SKM-1 (cell line): ENCODE measurements around the gene CIDEB.
"Not testable (repeated sequence)": the region's sequence is repeated elsewhere in the genome, so short reads cannot be mapped to it uniquely, and the experiment has no call there.

Experiments
- DNase-seq: peaks from one replicate; lab custom pipeline; 2025; ENCODE audit not compliant: unreplicated experiment; lab: John Stamatoyannopoulos, UW

Gene CIDEB

DNA sequence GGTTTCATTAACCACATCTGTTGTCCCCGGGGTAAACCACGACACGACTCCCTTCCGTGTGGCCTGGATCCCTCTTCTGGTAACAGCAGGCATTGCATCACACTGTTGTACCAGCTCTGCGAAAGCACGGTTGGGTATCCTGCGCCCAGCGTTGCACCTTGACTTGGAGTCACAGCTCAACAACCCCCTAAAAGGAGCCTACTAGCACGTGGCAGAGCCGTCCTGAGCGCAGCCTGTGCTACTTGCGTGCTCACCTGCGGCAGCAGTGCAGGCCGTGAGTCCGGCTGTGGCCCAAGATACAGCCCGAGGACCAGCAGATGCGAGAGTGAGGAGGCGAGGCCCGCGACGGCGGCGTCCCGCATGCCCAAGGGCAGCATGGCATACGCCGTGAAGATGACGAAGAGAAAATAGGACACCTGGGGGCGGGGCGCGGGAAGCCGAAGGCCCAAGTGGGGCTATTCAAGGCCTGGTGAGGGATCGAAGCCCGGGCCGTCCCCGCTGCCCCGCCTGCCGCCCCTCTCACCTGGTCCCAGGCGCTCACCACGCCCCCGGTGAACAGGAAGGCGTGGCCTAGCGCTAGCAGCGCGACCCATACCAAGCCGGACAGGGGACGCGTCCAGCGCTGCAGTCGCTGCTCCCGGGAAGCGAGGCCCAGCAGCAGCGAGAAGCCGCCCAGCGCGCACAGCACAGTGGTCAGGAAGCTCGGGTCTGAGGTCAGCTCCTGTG lies 24.7 kb upstream of the CIDEB start:
- DNase-seq, result no peak

- no peak for DNase-seq
Measured at GRCh38 chr14:24331731-24332267, 24.0 kb upstream of the CIDEB start.

GRCh38 chr14:24330973-24331674 lies 23.3 kb upstream of the CIDEB start:
- no peak for DNase-seq

DNA sequence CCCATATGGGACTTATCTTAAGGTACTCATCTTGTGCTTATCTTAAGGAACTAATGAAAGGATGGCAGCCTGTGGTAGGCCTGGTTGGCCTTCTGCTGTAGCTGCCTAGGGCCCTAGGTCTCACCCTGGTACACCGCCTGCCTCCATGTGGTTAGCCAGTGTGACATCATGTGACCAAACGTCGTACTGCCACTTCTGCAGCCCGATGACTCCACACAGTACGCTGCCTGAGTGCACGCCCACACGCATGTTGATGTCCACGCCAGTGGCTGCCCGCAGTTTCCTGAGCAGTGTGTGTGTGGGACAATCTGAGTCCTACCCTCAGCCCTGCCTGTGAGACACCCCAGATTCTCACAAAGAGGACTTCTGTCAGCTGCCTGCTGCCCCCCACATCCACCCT lies 22.0 kb upstream of the CIDEB start:
- no peak for DNase-seq

GRCh38 chr14:24329073-24329663 lies 21.4 kb upstream of the CIDEB start:
- no peak for DNase-seq

DNA sequence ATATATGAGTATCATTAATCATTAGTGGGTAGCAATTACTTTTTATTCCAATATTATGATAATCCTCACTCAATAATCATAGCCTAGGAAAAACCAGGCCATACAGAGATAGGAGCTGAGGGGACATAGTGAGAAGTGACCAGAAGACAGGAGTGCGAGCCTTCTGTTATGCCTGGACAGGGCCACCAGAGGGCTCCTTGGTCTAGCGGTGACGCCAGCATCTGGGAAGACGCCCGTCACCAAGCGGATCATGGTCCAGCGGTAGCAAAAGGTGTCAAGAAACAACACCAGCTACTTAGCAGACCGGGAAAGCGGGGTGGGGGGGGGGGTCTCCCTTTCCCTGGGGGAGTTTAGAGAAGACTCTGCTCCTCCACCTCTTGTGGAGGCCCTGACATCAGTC lies 20.1 kb upstream of the CIDEB start:
- not testable (repeated sequence) for DNase-seq

- peak; percentile 35 for DNase-seq
Measured at GRCh38 chr14:24327303-24327702, 19.5 kb upstream of the CIDEB start.

GRCh38 chr14:24325963-24326362 lies 18.2 kb upstream of the CIDEB start:
- DNase-seq, result no peak

DNA sequence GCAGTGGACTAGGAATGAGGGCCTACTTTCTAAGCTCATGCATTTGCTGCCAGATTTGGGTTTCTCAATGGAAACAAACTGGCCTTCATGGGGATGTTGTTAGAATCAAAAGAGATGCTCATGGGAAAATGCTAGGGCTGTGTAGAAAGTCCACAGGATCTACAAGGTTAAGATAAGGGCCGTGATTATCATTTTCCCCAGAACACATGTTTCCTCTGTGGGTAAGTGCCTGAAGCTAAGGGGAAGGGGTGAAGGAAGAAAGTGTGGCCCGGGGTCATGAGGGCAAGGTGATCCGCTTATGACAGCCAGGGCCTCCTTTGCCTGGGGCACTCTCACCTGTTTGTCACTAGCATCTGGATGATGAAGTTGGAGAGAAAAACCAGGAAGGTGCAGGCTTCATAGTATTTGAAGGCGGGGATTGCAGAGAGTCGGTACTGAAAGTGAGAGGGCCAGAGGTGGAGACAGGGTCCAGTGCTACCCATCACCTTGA lies 17.3 kb upstream of the CIDEB start:
- DNase-seq, result no peak

DNA sequence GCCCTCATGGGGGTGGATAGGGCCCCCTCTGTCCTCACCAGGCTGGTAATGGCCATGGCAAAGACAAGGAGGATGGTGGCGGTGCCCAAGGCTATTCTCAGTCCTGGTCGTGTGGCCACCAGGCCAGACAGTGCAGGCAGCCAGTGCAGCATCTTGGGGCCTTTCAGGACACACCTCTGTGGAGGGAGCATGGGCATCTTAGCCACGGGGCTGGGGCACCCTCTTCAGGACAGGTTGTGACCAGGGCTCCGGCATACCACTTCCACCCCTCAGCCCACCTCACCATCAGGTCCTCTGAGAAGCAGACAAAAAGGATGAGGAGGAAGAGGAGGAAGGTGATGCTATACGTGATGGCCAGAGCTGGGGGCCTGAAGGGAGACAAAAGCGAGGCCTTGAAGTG lies 16.2 kb upstream of the CIDEB start:
- no peak for DNase-seq

DNA sequence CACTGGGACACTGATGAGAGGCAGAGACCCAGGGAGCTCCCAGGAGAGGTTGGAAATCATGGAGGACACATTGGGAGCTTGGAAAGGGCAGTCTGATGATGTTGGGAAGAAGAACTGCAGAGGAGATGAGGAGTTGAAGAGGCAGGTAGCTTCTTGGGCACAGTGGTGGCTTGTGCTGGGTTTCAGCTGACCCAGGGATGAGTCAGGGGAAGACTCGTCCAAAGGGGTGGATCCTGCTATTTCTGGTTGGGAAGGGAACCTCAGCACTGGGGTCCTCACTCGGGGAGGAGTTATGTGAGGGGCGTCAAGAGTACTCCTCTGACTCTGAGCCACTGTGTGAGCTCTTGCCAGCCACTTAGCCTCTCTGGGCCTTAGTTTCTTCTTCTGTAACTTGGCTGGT lies 15.6 kb upstream of the CIDEB start:
- no peak for DNase-seq

GRCh38 chr14:24322672-24323071 lies 14.9 kb upstream of the CIDEB start:
- no peak for DNase-seq

- no peak for DNase-seq
Measured at GRCh38 chr14:24321212-24321975, 13.6 kb upstream of the CIDEB start.

DNA sequence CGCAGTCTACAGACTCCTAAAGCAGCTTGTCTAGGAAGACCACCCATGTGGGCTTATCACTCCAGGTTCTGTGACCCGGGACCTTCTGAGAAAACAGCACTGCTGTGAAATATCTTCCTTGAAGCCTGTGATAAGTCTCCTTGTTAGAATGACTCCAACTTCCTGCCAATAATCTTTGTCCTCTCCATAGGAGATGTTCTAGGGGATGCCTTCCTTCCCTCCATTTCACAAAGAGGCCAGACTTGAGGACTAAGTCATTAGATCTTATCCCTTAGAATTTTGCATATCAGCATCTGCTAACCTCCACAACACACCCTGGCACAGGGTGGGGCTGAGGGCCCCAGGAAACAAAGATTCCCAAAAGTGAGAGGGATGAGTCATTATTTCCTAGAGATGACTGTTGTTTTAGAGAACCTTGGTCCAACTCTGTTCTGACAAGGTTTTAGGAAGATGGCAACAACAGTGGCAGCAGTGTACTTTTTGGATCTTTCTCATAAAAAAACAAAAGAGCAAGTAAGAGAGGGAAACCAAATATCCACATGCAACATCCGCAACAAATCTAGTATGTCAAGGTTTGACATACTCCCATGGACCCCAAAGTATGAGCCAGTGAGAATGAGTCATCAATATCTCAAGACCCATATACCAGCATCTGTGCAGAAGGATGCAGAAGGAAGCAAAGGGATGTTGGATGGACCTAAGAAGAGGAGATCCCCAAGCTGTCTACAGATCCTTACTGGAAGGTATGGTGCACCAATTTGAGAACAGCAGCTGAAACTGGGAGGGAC lies 9.6 kb upstream of the CIDEB start:
- no peak for DNase-seq

GRCh38 chr14:24316597-24316950 lies 8.8 kb upstream of the CIDEB start:
- no peak for DNase-seq

DNA sequence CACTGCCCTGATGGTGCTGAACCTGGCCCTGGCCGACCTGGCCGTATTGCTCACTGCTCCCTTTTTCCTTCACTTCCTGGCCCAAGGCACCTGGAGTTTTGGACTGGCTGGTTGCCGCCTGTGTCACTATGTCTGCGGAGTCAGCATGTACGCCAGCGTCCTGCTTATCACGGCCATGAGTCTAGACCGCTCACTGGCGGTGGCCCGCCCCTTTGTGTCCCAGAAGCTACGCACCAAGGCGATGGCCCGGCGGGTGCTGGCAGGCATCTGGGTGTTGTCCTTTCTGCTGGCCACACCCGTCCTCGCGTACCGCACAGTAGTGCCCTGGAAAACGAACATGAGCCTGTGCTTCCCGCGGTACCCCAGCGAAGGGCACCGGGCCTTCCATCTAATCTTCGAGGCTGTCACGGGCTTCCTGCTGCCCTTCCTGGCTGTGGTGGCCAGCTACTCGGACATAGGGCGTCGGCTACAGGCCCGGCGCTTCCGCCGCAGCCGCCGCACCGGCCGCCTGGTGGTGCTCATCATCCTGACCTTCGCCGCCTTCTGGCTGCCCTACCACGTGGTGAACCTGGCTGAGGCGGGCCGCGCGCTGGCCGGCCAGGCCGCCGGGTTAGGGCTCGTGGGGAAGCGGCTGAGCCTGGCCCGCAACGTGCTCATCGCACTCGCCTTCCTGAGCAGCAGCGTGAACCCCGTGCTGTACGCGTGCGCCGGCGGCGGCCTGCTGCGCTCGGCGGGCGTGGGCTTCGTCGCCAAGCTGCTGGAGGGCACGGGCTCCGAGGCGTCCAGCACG lies 8.2 kb upstream of the CIDEB start:
- no peak for DNase-seq

GRCh38 chr14:24315243-24315806 lies 7.5 kb upstream of the CIDEB start:
- no peak for DNase-seq

DNA sequence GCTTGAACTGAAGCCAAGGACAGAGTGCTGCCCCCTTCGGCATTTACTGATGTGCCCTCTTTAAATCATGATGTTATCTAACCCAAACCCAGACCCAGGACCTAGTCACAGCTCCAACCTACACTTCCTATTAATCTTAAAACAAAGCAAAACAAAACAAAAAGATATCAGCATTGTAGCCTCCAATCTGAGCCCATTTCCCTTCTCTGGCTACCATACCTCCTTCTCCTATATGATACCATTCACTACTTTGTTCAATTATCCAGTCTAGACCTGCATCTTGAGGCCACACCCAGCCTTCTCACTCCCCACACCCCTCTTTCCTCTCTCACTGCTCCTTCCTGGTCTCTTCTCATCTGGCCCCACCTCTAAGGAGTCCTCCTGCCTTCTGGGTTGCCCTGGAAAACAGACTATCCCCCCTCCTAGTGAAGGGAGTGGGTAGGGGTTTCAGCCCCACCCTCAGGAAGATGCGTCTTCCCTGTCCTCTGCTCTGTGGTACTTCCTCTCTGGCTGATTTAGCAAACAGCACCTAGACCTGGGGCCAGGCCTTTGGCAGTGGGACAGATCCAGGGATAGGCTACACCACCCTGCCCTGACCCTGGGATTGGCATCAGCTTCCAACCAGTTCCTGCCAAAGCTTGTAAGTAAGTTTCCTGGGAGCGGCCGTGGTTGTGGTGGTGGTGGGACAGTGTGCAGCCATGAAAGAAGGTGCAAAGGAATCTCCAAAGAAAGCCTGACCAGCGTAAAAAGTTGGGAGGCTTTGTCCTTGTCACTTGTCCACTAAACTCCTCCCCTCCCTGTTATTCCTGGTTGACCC lies 6.8 kb upstream of the CIDEB start:
- DNase-seq, result no peak

- DNase-seq, result no peak
Measured at GRCh38 chr14:24313913-24314312, 6.1 kb upstream of the CIDEB start.
